A549 (cell line): ENCODE results near the gene ZFP57. TPM values are rescaled to one million over a fixed set of nuclear protein-coding genes. Genes with fewer than 3 reads are reported as not detected.

Experiments used
- ATAC-seq, 2 experiments: fragments of 200-7000 bp in 1 of 2; fragments of >200 bp in 1 of 2; cut with Nextera tagmentation in 1 of 2; cut with Tn5 transposase in 1 of 2; 3 replicates each; pipeline versions ENCODE4 v1.8.0 to v1.9.1; 2018 to 2020; ENCODE audit warnings: mild to moderate bottlenecking in 1 of 2, moderate library complexity in 1 of 2
- CTCF ChIA-PET: fragments of 300-600 bp; sonication (Branson Sonifier 250); formaldehyde crosslinking; extraction: SDS; loops from one replicate; lab custom pipeline; 2021; ENCODE audit warnings: antibody characterized with exemption, inconsistent platforms; lab: Yijun Ruan, JAX
- POLR2A ChIA-PET: fragments of 350-600 bp; formaldehyde crosslinking; extraction: SDS; loops from one replicate; lab custom pipeline; 2021; ENCODE audit warnings: antibody characterized with exemption, inconsistent platforms; lab: Yijun Ruan, JAX
- DNase-seq, 2 experiments: peaks; one replicate each; pipeline versions ENCODE4 v3.0.0 to v3.0.0-alpha.2; 2011 to 2016; ENCODE audit warnings: low read depth in 1 of 2, low spot score in 1 of 2
- FAIRE-seq: peaks from 2 replicates; lab custom pipeline; 2011; peaks lifted over from hg19 to GRCh38; lab: Jason Lieb, UNC
- H3K27ac ChIP-seq, 2 experiments: fragments of >200 bp; sonication (Bioruptor Twin); formaldehyde crosslinking; 3 replicates each; pipeline ENCODE4 v1.5.1; 2016 to 2017
- H3K4me1 ChIP-seq: fragments of >200 bp; sonication (Bioruptor Twin); formaldehyde crosslinking; 3 replicates; pipeline ENCODE4 v1.6.1; 2016
- H3K4me2 ChIP-seq: fragments of >200 bp; sonication (Bioruptor Twin); formaldehyde crosslinking; 3 replicates; pipeline ENCODE4 v1.6.1; 2016
- H3K4me3 ChIP-seq: fragments of >200 bp; sonication (Bioruptor Twin); formaldehyde crosslinking; 3 replicates; pipeline ENCODE4 v1.5.1; 2016
- H3K9me3 ChIP-seq: fragments of >200 bp; sonication (Bioruptor Twin); formaldehyde crosslinking; 3 replicates; pipeline ENCODE4 v1.6.1; 2016
- BHLHE40 ChIP-seq: IDR thresholded peaks from 2 replicates; pipeline ENCODE4 v1.6.1; 2012; ENCODE audit warnings: low read depth, low read length, inconsistent platforms
- EHF ChIP-seq: fragments of 250-450 bp; sonication (Bioruptor Pico); IDR thresholded peaks from 2 replicates; pipeline ENCODE4 v1.5.0; 2020; ENCODE audit warnings: mild to moderate bottlenecking
- EHMT2 ChIP-seq: fragments of 200-600 bp; sonication (generic); IDR thresholded peaks from 2 replicates; pipeline ENCODE4 v1.6.1; 2016; ENCODE audit warnings: antibody characterized with exemption, low read depth, mild to moderate bottlenecking, moderate library complexity
- EP300 ChIP-seq, 2 experiments: fragments of >200 bp; sonication (Bioruptor Twin); formaldehyde crosslinking; IDR thresholded peaks; 2 replicates in 1 of 2; 3 replicates in 1 of 2; pipeline ENCODE4 v1.6.1; 2016 to 2017
- ESRRA ChIP-seq: fragments of 150-350 bp; IDR thresholded peaks from 2 replicates; pipeline ENCODE4 v1.6.1; 2014; ENCODE audit warnings: mild to moderate bottlenecking, low read length, borderline replicate concordance
- FOSB ChIP-seq: fragments of 250-450 bp; sonication (Bioruptor Pico); IDR thresholded peaks from 2 replicates; pipeline ENCODE4 v1.5.0; 2020; ENCODE audit warnings: mild to moderate bottlenecking, moderate library complexity
- FOSL2 ChIP-seq, 2 experiments: fragments of 450-650 bp in 1 of 2; fragments of >200 bp in 1 of 2; sonication (Bioruptor Twin) in 1 of 2; formaldehyde crosslinking; IDR thresholded peaks; 2 replicates each; pipeline versions ENCODE4 v1.5.0 to v1.6.1; 2016 to 2020; ENCODE audit warnings: mild to moderate bottlenecking in 1 of 2, moderate library complexity in 1 of 2
- HDAC2 ChIP-seq: fragments of 200-600 bp; sonication (generic); IDR thresholded peaks from 2 replicates; pipeline ENCODE4 v1.6.1; 2016
- HEYL ChIP-seq: fragments of 250-450 bp; sonication (Bioruptor Pico); IDR thresholded peaks from 2 replicates; pipeline ENCODE4 v1.8.0; 2021; ENCODE audit warnings: mild to moderate bottlenecking, moderate library complexity
- HOXB13 ChIP-seq: fragments of 250-450 bp; sonication (Bioruptor Pico); IDR thresholded peaks from 2 replicates; pipeline ENCODE4 v1.5.0; 2020; ENCODE audit warnings: low read depth, mild to moderate bottlenecking, moderate library complexity
- KDM1A ChIP-seq: fragments of 200-600 bp; sonication (generic); IDR thresholded peaks from 2 replicates; pipeline ENCODE4 v1.6.1; 2016; ENCODE audit warnings: low read depth, mild to moderate bottlenecking
- KDM5A ChIP-seq: fragments of 200-600 bp; sonication (generic); IDR thresholded peaks from 2 replicates; pipeline ENCODE4 v1.6.1; 2016; ENCODE audit warnings: antibody characterized with exemption, mild to moderate bottlenecking
- MYC ChIP-seq: IDR thresholded peaks from 2 replicates; pipeline ENCODE4 v1.6.1; 2012; ENCODE audit warnings: mild to moderate bottlenecking, inconsistent platforms, low read length, improper control_type of control experiment, borderline replicate concordance
- NFE2L2 ChIP-seq: fragments of 150-350 bp; conservative IDR thresholded peaks from 2 replicates; pipeline ENCODE4 v1.6.1; 2014; ENCODE audit warnings: low read length
- NPAS2 ChIP-seq: fragments of 250-450 bp; sonication (Bioruptor Pico); IDR thresholded peaks from 2 replicates; pipeline ENCODE4 v1.8.0; 2022; ENCODE audit warnings: mild to moderate bottlenecking, moderate library complexity, borderline replicate concordance
- NR3C1 ChIP-seq: fragments of >200 bp; sonication (Bioruptor Twin); formaldehyde crosslinking; IDR thresholded peaks from 3 replicates; pipeline ENCODE4 v1.6.1; 2017
- RAD21 ChIP-seq, 2 experiments: fragments of >200 bp in 1 of 2; sonication (Bioruptor Twin) in 1 of 2; formaldehyde crosslinking in 1 of 2; IDR thresholded peaks in 1 of 2; conservative IDR thresholded peaks in 1 of 2; 2 replicates in 1 of 2; 3 replicates in 1 of 2; pipeline ENCODE4 v1.6.1; 2012 to 2018; ENCODE audit warnings: inconsistent platforms in 1 of 2
- RCOR1 ChIP-seq: fragments of 150-350 bp; IDR thresholded peaks from 2 replicates; pipeline ENCODE4 v1.6.1; 2014; ENCODE audit warnings: antibody characterized with exemption, low read length, low read depth
- RNF2 ChIP-seq: fragments of 200-600 bp; sonication (generic); IDR thresholded peaks from 2 replicates; pipeline ENCODE4 v1.6.1; 2016; ENCODE audit warnings: low read depth, mild to moderate bottlenecking, antibody characterized with exemption, moderate library complexity, borderline replicate concordance
- SREBF2 ChIP-seq: fragments of 450-650 bp; IDR thresholded peaks from 2 replicates; pipeline ENCODE4 v1.6.1; 2014; ENCODE audit warnings: mild to moderate bottlenecking, moderate library complexity
- TP53 ChIP-seq: fragments of 250-450 bp; sonication (Bioruptor Pico); IDR thresholded peaks from 2 replicates; pipeline ENCODE4 v1.5.0; 2021; ENCODE audit warnings: mild to moderate bottlenecking, moderate library complexity
- ZNF302 ChIP-seq: fragments of 250-450 bp; sonication (Bioruptor Pico); IDR thresholded peaks from 2 replicates; pipeline ENCODE4 v1.9.0; 2021; ENCODE audit warnings: inconsistent platforms, mild to moderate bottlenecking, moderate library complexity
- WGBS: methylation state at CpG from one replicate; pipeline ENCODE4 v1.1.6; 2017; ENCODE audit errors: missing lambda C conversion rate; 5-methylcytosine and 5-hydroxymethylcytosine counted together
- polyA plus RNA-seq, 4 experiments: library from polyadenylated mRNA; depleted of rRNA in 3 of 4; stranded (reverse); fragments of >200 nt; fragmentation: RNase III in 1 of 4; extraction: RNeasy Plus Mini Kit Qiagen cat#74134 plus additional on column Dnase treatment in 1 of 4; gene quantifications; 2 replicates in 3 of 4; 3 replicates in 1 of 4; pipeline ENCODE4 v1.2.3, GENCODE V29; 2011 to 2017
- TF ChIP-seq, protein P1 (sequence below): IDR thresholded peaks from 2 replicates; pipeline ENCODE4 v1.6.1; 2012
- TF ChIP-seq, protein P2 (sequence below): fragments of 200-600 bp; sonication (generic); IDR thresholded peaks from 2 replicates; pipeline ENCODE4 v1.6.1; 2016; ENCODE audit warnings: antibody characterized with exemption, mild to moderate bottlenecking, moderate library complexity
- TF ChIP-seq, protein P3 (sequence below): fragments of >200 bp; sonication (Bioruptor Twin); formaldehyde crosslinking; IDR thresholded peaks from 3 replicates; pipeline ENCODE4 v1.5.1; 2016

ZFP57 gene
- polyA plus RNA-seq, 2 of the 4 experiments (the other 2 are of a cell fraction) = 0.08 TPM; not detected in 1

DNA sequence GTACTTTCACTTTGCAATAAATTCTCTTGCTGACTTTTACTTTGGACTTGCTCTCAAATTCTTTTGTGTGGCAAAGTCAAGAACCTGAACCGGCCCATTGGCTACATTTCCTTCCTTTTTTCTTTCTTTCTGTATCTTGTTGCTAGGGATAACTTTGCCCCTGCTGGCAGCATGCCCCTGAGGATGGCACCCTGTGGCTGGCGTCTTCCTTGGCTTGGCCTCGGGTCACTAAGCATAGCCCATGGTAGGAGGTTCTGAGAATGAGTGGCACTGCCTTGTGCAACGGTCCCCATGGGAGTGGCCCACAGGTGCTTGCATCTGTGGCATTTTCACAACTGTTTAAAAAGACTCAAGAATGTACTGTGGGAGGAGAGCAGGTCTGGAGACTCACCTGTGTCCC lies 28.2 kb upstream of the ZFP57 start:
- FAIRE-seq = no peak
- Histone ChIP-seq H3K9me3 (no peaks in the 10 kb centered on the region), H3K4me1 (no peaks in the 10 kb centered on the region), H3K4me3 (no peak overlapping the region), H3K27ac (no peak overlapping the region), H3K4me2 (no peak overlapping the region)
- ATAC-seq = no peak
- POLR2A ChIA-PET = no interaction called here
- CTCF ChIA-PET = interaction anchor here (1.2 to 3.1 kb wide), 3 partner anchors 13 to 185 kb away, joined by 3 to 8 read pairs (median 3); no protein-coding TSS in a partner anchor
- TF ChIP-seq RCOR1 (no peak), RAD21 (conservative IDR thresholded peaks at IDR 0.05 in 1 of 2, IDR thresholded peaks at IDR 0.05 in 1 of 2) (no peak)
- TF ChIP-seq, all 56 proteins: peak for 0
- 21% methylated on average over 4 of the region's 4 CpGs for WGBS
- no peak for DNase-seq

DNA sequence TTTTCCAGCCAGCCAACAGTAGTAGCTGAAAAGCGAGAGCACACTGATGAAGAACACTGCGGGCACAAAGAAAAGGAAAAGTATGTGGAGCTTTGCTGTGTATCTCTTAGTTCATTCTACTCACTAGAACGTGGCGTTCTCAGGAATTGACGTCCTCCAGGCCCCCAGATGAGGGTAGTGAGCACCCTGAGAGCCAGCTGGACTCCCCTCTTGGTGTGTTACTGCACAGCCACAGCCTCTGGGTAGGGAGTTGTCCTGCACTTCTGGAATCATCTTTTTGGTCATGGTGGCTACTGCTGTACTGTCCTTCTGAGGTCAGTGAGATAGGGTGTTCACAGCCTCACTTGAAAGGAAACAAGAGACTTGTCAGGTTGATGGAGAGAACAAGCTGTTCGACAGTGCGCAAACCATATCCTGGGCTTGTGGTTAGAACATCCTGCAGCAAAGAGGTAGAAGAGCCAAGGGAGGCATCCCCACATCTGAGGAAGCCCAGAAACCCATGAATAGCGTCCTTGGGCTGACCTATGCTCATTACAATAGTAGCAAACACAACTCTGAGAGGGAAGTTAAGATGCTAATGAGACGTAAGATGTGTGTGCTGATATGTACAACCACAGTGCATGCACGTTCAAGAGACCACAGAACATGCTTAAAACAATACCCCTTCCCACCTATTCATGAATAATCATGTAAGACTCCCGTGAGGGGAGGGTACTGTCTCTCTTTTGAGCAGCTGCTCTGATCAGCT lies 27.7 kb upstream of the ZFP57 start:
- no peak overlapping the region for H3K4me3 ChIP-seq
- no peak overlapping the region for H3K4me2 ChIP-seq
- no peaks in the 10 kb centered on the region for H3K4me1 ChIP-seq
- no peak overlapping the region for H3K27ac ChIP-seq
- DNase-seq (no peak), FAIRE-seq (no peak), ATAC-seq (no peak)
- WGBS = 53% methylated on average over 11 of the region's 11 CpGs
- ChIA-PET CTCF (interaction anchor here (0.8 to 3.1 kb wide), 5 partner anchors 13 to 186 kb away, joined by 3 to 8 read pairs (median 5); no protein-coding TSS in a partner anchor), POLR2A (no interaction called here)
- no peak for TF ChIP-seq NPAS2
- TF ChIP-seq KDM1A = no peak
- no peak for TF ChIP-seq KDM5A
- no peak for TF ChIP-seq TP53 (CRISPR knock-in tag)
- TF ChIP-seq HDAC2 = no peak
- no peak for TF ChIP-seq NR3C1
- TF ChIP-seq, protein P1, sequence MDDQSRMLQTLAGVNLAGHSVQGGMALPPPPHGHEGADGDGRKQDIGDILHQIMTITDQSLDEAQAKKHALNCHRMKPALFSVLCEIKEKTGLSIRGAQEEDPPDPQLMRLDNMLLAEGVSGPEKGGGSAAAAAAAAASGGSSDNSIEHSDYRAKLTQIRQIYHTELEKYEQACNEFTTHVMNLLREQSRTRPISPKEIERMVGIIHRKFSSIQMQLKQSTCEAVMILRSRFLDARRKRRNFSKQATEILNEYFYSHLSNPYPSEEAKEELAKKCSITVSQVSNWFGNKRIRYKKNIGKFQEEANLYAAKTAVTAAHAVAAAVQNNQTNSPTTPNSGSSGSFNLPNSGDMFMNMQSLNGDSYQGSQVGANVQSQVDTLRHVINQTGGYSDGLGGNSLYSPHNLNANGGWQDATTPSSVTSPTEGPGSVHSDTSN = no peak
- TF ChIP-seq EHMT2 = no peak
- no peak for TF ChIP-seq ESRRA
- no peak for TF ChIP-seq RNF2
- TF ChIP-seq, protein P2, sequence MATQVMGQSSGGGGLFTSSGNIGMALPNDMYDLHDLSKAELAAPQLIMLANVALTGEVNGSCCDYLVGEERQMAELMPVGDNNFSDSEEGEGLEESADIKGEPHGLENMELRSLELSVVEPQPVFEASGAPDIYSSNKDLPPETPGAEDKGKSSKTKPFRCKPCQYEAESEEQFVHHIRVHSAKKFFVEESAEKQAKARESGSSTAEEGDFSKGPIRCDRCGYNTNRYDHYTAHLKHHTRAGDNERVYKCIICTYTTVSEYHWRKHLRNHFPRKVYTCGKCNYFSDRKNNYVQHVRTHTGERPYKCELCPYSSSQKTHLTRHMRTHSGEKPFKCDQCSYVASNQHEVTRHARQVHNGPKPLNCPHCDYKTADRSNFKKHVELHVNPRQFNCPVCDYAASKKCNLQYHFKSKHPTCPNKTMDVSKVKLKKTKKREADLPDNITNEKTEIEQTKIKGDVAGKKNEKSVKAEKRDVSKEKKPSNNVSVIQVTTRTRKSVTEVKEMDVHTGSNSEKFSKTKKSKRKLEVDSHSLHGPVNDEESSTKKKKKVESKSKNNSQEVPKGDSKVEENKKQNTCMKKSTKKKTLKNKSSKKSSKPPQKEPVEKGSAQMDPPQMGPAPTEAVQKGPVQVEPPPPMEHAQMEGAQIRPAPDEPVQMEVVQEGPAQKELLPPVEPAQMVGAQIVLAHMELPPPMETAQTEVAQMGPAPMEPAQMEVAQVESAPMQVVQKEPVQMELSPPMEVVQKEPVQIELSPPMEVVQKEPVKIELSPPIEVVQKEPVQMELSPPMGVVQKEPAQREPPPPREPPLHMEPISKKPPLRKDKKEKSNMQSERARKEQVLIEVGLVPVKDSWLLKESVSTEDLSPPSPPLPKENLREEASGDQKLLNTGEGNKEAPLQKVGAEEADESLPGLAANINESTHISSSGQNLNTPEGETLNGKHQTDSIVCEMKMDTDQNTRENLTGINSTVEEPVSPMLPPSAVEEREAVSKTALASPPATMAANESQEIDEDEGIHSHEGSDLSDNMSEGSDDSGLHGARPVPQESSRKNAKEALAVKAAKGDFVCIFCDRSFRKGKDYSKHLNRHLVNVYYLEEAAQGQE = no peak
- no peak for TF ChIP-seq FOSL2 (IDR thresholded peaks at IDR 0.05)
- TF ChIP-seq FOSL2 (CRISPR knock-in tag; IDR thresholded peaks at IDR 0.05) = no peak
- TF ChIP-seq EHF (CRISPR knock-in tag) = no peak
- H3K9me3 ChIP-seq = no peaks in the 10 kb centered on the region

DNA sequence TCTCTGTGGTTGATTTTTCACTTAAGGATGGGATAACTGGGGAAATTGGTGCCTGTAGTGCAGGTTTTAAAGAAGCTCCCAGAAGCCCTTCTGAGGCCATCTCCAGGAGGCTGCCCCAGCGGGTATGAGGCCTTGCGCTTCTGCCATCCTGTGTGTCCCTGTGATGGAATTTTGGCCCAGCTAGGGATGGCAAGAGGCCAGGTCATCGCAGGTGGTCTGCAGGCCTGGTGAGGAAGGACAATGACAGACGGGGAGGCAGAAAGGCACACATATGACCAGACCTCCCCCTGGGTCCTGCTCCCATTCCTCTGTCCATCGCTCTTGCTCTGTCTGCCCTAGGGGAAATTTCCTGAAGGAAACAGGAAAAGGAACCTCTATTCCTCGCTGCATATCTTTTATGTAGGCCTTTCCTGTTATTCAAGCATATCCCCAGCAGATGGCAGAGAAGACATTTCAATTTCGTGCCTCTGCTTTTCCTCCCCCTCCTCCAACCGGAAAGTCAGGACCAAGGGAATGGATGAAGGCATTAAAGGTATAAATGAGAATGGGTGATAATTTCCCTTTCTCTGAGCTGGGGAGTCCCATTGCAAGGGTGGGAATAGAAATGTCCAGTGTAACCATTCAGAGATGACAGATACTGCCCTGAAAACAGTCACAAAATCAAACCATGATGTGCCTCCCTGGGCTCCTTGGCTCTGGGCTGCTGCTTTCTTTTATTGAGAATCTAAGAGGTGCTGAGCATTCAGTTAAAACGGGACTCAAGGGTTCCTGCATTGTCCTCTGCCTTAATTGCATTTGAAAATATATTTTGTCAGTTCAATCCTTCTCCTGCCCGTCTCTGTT lies 24.7 kb upstream of the ZFP57 start:
- H3K4me3 ChIP-seq = no peak overlapping the region
- WGBS = 21% methylated on average over 10 of the region's 10 CpGs
- ChIA-PET CTCF (interaction anchor here (0.6 to 2.1 kb wide), 22 partner anchors 9 to 132 kb away, joined by 3 to 14 read pairs (median 4); partner anchors contain the start of gene HLA-G), POLR2A (no interaction called here)
- H3K4me2 ChIP-seq = no peak overlapping the region
- FAIRE-seq = no peak
- peak; percentile 65 to 67; a peak in 5 of 6 replicates for ATAC-seq
- DNase-seq = peak; percentile 38 to 39
- H3K9me3 ChIP-seq = no peaks in the 10 kb centered on the region
- no peak overlapping the region for H3K27ac ChIP-seq
- H3K4me1 ChIP-seq = no peaks in the 10 kb centered on the region
- TF ChIP-seq EP300 (IDR thresholded peaks at IDR 0.05) (no peak), ZNF302 (no peak), BHLHE40 (no peak), MYC (no peak), FOSB (CRISPR knock-in tag) (no peak), NPAS2 (no peak), HOXB13 (CRISPR knock-in tag) (no peak), RAD21 (conservative IDR thresholded peaks at IDR 0.05 in 1 of 2, IDR thresholded peaks at IDR 0.05 in 1 of 2) (peak; percentile 64 to 72), SREBF2 (no peak), HDAC2 (no peak), NFE2L2 (no peak), HEYL (CRISPR knock-in tag) (no peak)
- TF ChIP-seq, protein P3, sequence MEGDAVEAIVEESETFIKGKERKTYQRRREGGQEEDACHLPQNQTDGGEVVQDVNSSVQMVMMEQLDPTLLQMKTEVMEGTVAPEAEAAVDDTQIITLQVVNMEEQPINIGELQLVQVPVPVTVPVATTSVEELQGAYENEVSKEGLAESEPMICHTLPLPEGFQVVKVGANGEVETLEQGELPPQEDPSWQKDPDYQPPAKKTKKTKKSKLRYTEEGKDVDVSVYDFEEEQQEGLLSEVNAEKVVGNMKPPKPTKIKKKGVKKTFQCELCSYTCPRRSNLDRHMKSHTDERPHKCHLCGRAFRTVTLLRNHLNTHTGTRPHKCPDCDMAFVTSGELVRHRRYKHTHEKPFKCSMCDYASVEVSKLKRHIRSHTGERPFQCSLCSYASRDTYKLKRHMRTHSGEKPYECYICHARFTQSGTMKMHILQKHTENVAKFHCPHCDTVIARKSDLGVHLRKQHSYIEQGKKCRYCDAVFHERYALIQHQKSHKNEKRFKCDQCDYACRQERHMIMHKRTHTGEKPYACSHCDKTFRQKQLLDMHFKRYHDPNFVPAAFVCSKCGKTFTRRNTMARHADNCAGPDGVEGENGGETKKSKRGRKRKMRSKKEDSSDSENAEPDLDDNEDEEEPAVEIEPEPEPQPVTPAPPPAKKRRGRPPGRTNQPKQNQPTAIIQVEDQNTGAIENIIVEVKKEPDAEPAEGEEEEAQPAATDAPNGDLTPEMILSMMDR = peak; percentile 60
